HG02588 (cell line): ENCODE data around the gene SPARC.
"Not testable (repeated sequence)": the region's sequence is repeated elsewhere in the genome, so short reads cannot be mapped to it uniquely, and the experiment has no call there.

ENCODE experiments used
- ATAC-seq: cut with Tn5 transposase; IDR thresholded peaks from one replicate; pipeline ENCODE4 v1.9.1; 2021; ENCODE audit warnings: mild to moderate bottlenecking, moderate library complexity; ENCODE audit not compliant: unreplicated experiment

The SPARC gene

DNA sequence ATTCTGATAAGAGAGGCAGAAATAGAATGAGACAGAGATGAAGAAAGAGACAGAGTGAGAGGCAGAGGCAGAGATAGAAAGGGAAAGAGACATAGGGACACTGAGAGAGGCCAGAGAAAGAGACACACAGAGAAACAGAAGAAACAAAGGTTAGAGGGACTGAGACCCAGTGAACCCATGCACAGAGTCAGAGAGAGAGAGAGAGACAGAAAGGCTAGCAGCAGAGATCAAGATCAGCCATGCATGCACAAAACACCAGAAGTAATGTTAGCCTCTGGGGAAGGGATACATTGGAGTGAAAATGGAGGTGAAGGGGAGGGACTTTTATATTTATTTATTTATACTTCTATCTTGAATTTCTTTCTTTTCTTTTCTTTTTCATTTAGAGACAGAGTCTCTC lies 14.1 kb upstream of the SPARC start:
- ATAC-seq, result no peak

DNA sequence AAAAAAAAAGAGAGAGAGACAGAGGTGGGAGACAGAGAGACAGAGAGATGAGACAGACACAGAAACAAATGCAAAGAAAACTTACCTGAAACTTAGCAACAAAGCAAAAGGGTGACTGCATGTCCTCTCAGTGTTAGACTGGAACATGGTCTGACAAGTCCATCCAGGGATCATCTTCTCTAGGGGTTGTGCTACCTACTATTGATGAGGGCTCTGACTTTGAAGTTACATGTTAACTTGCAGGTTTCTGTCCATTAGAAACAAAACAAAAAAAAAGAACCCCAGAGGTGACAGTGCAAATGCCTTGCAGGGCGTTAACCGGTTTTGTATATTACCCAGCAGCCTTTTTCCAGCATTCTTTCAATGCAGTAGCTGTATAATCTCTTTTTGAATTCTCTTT lies 13.6 kb upstream of the SPARC start:
- ATAC-seq, result no peak

DNA sequence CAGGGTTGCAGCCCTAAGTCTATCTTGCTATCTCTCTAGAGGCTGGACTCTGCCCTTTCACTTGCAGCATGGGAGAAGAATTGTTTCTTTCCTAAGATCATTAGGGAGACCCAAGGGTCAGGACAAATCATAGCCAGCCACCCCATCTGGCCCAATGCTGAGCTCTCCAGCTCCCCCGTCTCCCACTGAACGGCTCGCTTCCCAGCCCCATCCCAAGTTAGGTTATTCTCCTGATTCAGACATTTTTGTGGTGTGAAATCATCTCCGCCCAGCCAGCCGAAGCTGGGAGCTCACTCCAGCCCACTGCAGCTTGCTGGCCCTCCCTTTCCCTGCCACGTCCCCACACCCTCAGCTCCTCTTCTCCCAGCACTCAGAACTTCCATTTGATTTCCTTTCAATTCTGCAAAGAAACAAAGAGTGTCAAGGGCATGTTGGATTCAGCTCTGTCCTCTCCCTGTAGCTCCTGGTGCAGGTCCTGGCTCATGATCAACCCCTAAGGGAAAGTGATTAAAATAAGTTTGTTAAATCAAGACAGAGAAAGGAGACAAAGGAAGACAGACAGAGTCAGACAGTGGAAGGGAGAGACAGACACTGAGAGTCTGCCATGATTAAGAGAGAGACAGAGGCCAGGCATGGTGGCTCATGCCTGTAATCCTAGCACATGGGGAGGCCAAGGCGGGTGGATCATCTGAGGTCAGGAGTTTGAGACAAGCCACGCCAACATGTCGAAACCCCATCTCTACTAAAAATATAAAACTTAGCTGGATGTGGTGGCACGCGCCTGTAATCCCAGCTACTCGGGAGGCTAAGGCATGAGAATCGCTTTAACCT lies 12.6 kb upstream of the SPARC start:
- no peak for ATAC-seq

DNA sequence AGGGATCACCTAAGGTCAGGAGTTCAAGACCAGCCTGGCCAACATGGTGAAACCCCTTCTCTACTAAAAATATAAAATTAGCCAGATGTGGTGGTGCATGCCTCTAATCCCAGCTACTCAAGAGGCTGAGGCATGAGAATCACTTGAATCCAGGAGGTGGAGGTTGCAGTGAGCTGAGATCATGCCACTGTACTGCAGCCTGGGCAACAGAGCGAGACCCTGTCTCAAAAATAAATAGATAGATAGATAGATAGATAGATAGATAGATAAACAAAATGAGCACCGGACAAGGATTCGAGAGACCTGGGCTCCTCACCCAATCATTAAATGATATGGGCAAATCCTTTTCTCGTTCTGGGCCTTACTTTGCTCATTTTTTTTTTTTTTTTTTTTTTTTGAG lies 11.4 kb upstream of the SPARC start:
- not testable (repeated sequence) for ATAC-seq

DNA sequence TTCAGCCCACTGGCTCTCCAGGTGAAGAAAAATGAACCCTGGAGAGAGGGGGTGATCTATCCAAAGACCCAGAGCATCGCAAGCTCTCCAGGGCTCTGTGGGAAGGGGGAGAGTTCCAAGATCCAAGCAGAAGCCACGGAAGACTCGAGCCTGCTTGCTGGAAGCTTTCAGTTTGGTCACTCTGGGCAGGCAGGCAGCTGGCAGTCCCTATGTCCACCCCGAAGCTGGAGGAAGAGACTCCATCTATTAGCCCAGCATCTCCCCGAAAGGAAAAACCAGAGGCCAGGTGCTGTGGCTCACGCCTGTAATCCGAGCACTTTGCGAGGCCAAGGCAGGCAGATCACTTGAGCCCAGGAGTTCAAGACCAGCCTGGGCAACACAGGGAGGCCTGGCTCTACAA lies 10.7 kb upstream of the SPARC start:
- ATAC-seq, result no peak

DNA sequence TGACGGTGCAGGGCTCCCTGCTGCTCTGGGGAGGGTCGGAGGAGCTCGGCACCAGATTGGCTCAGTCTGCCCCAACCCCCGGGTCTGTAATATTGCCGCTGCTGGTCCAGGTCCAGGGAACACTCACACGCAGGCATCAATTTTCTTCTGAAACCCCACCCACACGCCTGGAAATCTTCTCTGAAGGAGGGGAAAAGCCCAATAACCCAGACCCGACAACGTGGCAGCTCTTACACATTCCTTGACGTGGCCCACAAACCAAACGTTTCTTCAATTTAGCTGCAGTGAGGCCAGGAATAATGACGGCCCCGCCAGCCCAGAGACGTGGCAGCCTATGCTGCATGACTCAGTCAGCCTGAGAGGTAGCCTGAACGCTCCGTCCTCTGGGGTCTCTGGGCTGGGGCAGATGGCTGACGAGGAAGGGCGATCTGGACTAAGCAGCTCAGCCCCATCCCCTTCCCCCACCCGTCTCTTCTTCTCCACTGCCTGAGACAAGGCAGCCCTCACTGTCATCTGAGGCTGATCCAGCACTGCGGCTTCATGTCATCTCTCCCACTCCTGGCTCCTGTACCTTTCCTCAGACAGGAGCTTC lies 9.9 kb upstream of the SPARC start:
- ATAC-seq, result no peak

DNA sequence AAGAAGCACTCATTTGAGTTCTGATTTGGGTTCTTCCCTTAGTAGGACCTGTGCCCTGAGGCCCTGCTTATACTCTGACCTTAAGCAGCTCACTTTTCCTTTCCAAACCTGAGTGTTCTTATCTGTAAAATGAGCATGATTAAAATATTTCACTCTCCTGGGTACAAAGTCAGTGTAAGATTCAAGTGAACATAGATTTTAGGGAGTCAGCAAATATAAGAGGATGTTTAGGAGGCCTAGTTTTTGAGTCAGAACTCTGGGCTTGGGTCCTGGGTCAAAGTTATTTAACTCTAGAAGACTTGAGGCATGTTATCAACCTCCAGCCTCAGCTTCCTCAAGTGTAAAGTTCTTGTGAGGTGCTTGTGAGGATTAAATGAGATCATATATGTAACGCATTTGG lies 8.7 kb upstream of the SPARC start:
- ATAC-seq, result no peak

DNA sequence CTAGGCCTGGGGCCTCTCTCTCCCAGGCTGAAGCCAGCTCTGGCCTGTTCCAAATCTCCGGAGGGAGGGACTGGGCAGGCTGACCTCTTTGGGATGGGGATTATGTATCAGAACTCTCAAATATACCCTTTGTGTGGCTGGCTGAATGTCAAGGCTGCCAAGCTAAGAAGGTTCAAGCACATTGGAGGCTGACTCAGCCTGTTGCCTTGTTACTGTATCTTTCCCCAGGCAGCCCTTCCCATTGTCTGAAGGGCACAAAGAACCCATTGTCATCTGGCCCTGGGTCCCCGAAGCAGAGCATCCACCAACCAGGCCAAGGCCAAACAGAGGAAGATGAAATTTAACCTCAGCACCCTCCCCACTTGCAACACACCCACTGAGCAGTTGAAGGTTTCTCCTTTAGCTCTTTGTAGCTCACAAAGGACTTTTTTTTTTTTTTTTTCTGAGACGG lies 7.3 kb upstream of the SPARC start:
- ATAC-seq, result no peak

DNA sequence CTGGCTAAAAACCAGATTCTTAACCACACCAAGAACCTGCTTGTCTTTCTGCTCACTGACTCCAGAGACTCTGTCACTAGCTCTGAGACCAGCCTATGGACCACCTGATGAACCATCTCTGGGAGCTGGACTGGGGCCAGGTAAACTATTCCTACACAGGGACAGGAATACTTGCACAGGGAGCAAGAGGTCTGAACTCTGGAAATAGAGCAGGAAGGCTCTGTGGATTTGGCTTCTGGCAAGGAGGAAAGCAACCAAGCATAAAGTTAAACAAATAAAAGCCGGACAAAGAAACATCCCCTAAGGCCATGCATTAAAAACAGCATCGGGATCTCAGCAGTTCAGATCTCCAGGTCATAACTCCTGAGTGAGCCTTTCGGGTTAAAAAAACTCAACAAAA lies 5.6 kb upstream of the SPARC start:
- ATAC-seq, result no peak

DNA sequence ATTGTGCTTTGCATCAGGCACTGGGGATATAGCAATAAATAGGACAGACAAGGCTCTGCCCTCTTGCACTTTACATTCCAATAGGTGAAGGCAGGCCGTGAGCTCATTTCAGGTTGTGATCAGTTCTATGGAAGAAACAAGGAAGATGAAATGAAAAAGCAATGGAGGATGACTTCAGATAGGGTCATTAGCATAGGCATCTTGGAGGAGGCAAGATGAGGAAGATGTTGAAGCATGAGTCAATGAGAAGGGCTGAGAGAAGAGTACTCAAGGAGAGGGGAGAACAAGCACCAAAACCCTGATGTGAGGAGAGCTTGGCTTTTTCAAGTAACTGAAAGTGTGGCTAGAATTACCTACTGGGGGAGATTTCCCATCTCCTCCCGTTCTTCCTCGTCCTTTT lies 5.0 kb upstream of the SPARC start:
- ATAC-seq, result no peak

DNA sequence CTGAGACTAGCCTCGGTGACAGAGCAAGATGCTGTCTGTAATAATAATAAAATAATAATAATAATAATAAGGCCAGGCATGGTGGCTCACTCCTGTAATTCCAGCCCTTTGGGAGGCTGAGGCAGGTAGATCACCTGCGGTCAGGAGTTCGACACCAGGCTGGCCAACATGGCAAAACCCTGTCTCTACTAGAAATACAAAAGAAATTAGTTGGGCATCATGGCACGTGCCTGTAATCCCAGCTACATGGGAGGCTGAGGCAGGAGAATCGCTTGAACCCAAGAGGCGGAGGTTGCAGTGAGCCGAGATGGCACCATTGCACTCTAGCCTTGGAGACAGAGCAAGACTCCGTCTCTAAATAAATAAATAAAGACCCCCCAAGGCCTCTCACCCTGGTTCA lies 2.9 kb upstream of the SPARC start:
- not testable (repeated sequence) for ATAC-seq

DNA sequence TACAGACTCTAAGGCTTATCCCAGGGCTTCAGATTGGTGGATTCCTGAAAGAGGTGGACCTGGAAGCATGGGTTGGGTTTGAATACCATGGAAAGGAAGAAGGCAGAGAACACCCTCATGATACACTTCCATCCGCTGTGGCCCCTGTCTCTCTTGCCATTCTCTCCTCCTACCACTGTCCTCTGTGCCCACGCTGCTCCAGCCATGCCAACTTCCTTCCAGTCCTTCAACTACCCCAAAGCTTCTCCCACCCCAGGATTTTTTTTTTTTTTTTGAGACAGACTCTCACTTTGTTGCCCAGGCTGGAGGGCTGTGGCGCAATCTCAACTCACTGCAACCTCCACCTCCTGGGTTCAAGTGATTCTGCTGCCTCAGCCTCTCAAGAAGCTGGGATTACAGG lies 1.7 kb upstream of the SPARC start:
- ATAC-seq, result no peak

DNA sequence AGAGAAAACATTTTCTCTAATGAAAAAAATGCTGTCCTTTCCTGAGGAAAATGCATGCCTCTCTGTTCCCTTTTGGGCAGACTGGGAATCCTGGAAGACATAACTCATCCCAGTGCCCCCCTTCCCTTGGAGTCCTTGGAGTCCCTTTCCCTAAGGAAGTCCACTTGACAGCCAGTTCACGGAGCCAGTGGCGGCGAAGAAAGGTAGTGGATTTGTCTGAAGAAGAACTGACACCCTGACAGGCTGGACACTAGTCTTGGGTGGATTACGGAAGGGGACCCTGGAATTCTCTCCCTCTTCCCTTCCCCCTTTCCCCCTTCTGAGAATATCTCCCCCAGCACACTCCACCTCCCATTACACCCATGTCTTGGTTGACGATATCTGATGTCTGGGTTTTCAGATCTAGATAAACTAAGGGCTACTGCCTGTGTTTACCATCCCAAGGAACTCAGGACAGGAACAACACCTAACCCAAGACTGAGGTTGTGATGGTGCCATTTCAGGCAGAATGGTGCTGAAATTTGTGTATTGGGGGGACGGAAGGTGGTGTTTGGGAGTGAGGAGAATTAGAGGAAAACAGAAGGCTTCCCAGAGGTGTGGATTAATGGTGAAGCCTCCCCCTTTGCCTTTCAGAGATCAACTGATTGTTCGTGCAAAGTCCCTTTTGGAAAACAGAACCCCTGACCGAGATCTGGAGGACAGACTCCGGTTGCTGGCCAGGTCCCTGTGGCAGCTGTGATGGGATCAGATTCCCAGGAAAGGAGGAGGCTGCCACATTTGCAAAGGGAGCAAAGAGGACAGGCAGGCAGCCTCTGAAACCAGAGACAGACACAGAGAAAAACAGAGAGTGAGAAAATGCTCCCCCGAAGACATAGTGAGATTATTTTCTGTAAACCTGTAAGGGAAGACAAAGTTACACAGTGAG lies 704 bp downstream of the SPARC start:
- ATAC-seq, result no peak

DNA sequence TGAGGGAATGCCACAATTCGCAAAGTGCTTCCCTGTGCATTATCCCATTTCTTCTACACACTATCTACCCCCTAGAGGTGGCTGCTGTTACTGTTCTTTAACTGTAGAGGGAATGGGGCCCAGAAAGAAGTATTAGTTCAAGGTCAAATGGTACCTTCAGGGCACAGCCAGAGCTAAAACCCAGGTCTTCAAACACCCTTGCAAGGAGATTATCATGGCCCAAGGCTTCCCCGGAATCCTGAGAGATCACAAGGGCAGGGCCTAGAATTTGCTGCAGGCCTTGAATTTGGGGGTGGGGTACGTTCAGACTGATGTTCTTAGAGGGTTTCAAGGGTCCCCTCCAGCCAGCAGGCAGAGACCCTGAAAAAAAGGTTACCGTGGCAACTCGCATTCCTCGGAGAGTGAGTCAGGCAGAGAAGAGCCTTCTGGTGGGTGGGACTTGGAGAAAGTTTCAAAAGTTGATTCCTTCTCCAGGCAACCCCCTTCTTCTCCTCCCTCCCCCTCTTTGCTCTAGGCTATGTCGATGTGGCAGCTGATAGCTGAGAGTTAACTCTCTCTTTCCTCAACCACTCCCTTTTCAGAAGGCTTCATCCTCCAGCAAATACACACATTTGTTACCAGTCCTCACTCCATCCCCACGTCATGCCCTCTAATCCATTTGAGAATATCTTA lies 1.9 kb downstream of the SPARC start:
- no peak for ATAC-seq

DNA sequence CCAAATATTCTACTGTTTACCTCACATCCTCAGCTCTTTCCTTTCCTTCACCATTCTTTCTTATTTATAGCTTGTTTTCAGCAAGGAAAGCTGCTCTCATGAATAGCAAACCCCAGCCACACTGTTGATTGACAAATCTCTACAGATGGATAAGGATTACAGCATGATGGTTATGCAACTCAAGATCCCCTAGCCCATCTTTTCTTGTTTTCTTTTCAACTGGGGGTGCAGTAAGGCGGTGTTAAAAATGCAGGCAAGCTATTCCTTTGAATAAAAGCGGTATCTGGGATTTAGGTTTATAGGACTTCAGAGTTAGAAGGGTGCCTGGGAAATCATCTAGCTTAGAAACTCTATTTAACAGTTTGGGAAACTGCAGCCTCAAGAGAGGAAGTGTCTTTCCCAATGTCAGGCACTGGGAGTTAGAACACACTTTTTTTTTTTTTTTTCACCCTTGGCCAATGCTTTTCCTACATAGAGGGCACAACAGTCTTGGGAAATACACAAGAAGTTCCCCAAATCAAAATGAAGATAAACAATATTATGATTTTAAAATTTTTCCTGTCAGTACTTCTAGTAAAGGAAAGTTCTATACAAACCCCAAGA lies 2.6 kb downstream of the SPARC start:
- ATAC-seq, result no peak

DNA sequence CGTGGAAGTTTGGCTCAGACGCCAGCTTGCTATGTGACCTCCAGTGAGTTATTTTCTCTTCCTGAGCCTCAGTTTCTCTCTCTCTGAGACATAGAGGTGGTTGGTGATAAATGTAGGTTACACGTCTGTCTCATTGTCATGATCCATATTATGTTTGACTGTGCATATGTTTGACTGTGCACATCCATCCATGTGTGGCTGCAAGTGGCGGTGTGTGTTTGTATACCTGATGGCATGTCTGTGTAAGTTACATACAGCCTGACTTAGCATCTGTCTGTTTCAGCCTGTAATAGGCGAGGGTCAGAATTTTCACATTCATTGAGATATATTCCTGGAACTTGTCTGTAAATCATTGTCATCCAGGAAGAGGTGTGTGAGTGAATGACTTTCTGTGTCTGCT lies 3.3 kb downstream of the SPARC start:
- no peak for ATAC-seq

DNA sequence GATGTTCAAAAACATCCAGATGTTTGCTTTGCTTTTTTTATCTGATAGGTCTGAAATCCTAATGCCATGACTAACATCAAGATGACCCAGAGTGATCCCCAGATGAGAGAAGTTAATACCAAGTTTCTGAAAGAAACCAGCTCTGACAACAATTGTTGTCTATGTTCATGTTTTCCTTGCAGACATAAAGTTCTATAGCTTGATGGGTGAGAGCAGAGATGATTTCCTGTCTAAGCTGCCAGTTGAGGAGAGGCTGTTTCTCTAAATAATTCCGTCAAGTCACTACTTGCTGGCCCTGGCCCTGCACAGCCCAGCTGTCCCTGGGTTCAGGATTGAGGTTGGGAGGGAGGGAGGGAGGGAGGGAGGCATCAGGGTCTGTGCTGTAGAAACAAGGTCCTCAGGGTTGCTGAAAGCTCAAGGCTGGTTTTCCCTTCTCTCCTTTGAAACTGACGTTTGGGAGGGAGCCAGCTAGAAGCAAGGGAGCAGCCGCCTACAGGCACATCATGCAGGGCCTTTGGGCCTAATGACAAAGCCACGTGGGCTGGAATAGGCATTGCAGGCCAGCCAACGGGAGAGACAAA lies 3.9 kb downstream of the SPARC start:
- ATAC-seq, result no peak

DNA sequence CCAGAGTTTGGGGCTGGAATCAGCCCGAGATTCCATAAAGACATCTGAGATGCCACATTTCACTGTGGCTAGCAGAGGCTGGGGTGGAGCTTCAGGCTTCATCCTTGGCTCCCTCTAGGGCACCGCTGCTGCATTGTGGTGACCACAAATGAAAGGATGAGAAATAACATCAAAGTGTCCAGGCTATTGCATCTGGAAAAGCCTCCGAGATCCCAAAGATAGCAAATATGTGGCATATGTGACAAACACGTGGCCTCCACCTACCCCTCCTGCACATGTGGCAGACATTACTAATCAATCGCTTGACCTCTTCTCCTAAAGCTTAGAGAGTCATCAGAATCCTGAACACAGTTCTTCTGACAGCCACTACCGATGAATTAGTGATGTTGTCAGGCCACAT lies 4.5 kb downstream of the SPARC start:
- ATAC-seq, result no peak

DNA sequence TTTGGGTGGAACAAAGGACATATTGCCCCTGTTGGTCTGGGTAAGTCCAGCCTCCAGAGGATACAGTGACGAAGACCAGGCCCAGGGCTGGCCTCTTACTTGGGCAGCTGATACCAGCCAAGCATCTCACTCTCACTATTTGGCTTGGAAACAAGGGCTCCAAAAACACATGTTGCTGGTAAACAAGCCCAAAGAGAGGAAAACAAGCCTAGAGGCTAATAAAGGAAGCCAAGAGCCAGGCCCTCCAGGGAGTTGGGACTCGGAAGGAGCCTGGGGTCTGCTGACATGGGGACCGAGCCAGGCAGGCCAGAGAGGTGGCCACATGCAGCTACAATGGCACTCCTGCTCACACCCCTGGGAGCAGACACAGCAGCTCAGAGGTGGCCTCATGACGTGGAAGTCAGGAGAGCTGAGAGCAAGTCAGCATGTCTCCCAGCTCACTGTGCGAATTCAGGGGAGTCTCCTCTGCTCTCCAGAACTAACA lies 5.7 kb downstream of the SPARC start:
- ATAC-seq, result no peak

DNA sequence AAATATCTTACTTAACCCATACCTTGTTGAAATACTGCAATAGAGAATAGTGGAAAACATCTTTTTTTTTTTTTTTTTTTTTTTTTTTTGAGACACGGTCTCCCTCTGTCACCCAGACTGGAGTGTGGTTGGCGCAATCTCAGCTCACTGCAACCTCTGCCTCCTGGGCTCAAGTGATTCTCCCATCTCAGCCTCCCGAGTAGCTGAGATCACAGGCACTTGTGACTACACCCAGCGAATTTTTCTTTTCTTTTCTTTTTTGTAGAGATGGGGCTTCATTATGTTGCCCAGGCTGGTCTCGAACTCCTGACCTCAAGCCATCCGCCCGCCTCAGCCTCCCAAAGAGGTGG lies 6.6 kb downstream of the SPARC start:
- not testable (repeated sequence) for ATAC-seq
